PC-9 (cell line): ENCODE measurements around the gene CFAP73. TPM values are rescaled to one million over a fixed set of nuclear protein-coding genes. Genes with fewer than 3 reads are reported as not detected.

ENCODE experiments used
- Bru-seq: library from RNA; stranded (reverse); fragments of 400-500 nt; gene quantifications from one replicate; lab custom pipeline; 2021; lab: Mats Ljungman, UMichigan
- BruChase-seq, 2 experiments: library from RNA; stranded (reverse); fragments of 400-500 nt; gene quantifications; one replicate each; lab custom pipeline; 2021; lab: Mats Ljungman, UMichigan
- BruUV-seq: library from RNA; stranded (reverse); fragments of 400-500 nt; replicated peaks from 2 replicates; lab custom pipeline; 2021; lab: Mats Ljungman, UMichigan
- CTCF ChIA-PET: fragments of 300-600 bp; sonication (Branson Sonifier 250); formaldehyde crosslinking; loops from one replicate; lab custom pipeline; 2022; ENCODE audit warnings: antibody characterized with exemption; lab: Charles Lee
- POLR2A ChIA-PET: fragments of 300-600 bp; sonication (Branson Sonifier 250); formaldehyde crosslinking; loops from one replicate; lab custom pipeline; 2022; ENCODE audit warnings: antibody characterized with exemption; ENCODE audit not compliant: unreplicated experiment; lab: Charles Lee
- DNase-seq, 2 experiments: peaks; one replicate each; pipeline versions ENCODE4 v3.0.0 to v3.0.0-alpha.2; 2015 to 2022; ENCODE audit warnings: mixed read lengths in 1 of 2
- H2AFZ ChIP-seq: fragments of 200-600 bp; sonication (generic); 2 replicates; pipeline ENCODE4 v1.8.1; 2017; ENCODE audit warnings: antibody characterized with exemption
- H3F3A ChIP-seq: fragments of 200-600 bp; sonication (generic); 2 replicates; pipeline ENCODE4 v1.8.1; 2017; ENCODE audit warnings: antibody characterized with exemption, mild to moderate bottlenecking, low read depth; ENCODE audit not compliant: insufficient read depth
- H3K27ac ChIP-seq: fragments of 200-600 bp; sonication (generic); 2 replicates; pipeline ENCODE4 v1.6.1; 2016; ENCODE audit warnings: mixed run types
- H3K27me3 ChIP-seq: fragments of 200-600 bp; sonication (generic); 2 replicates; pipeline ENCODE4 v1.6.1; 2016; ENCODE audit warnings: low read depth, mixed run types; ENCODE audit not compliant: insufficient read depth
- H3K36me3 ChIP-seq: fragments of 200-600 bp; sonication (generic); 2 replicates; pipeline ENCODE4 v1.6.1; 2016; ENCODE audit warnings: low read depth, mixed run types
- H3K4me1 ChIP-seq: fragments of 200-600 bp; sonication (generic); replicated peaks from 2 replicates; pipeline ENCODE4 v1.6.1; 2016; ENCODE audit warnings: mixed run types; ENCODE audit not compliant: insufficient read depth
- H3K4me2 ChIP-seq: fragments of 200-600 bp; sonication (generic); 2 replicates; pipeline ENCODE4 v1.6.1; 2017; ENCODE audit warnings: mixed run types
- H3K4me3 ChIP-seq: fragments of 200-600 bp; sonication (generic); 2 replicates; pipeline ENCODE4 v1.6.1; 2016; ENCODE audit warnings: mixed run types
- H3K79me2 ChIP-seq: fragments of 200-600 bp; sonication (generic); 2 replicates; pipeline ENCODE4 v1.6.1; 2017; ENCODE audit warnings: low read depth, mixed run types
- H3K9me2 ChIP-seq: fragments of 200-600 bp; sonication (generic); 2 replicates; pipeline ENCODE4 v1.8.1; 2017; ENCODE audit warnings: mild to moderate bottlenecking; ENCODE audit not compliant: insufficient read depth
- H3K9me3 ChIP-seq: fragments of 200-600 bp; sonication (generic); 2 replicates; pipeline ENCODE4 v1.8.1; 2016; ENCODE audit warnings: low read depth; ENCODE audit not compliant: insufficient read depth
- H4K20me1 ChIP-seq: fragments of 200-600 bp; sonication (generic); 2 replicates; pipeline ENCODE4 v1.8.1; 2017; ENCODE audit not compliant: insufficient read depth
- EZH2 ChIP-seq: fragments of 200-600 bp; sonication (generic); IDR thresholded peaks from 2 replicates; pipeline ENCODE4 v1.8.0; 2017; ENCODE audit warnings: antibody characterized with exemption, low read depth
- intact Hi-C: fragments of 100-400 bp; cut with micrococcal nuclease; formaldehyde crosslinking; loops from one replicate; pipeline ENCODE4 v1.10.0; 2022; ENCODE audit not compliant: unreplicated experiment
- long read RNA-seq: library from polyadenylated mRNA; stranded (forward); transcript quantifications from one replicate; pipeline ENCODE4 v2.0.0, GENCODE V29; 2022
- total RNA-seq: library from RNA; stranded (reverse); gene quantifications from 2 replicates; pipeline ENCODE4 v1.2.3, GENCODE V29; 2021
- TF ChIP-seq, protein P1 (sequence below): fragments of 200-600 bp; sonication (generic); conservative IDR thresholded peaks from 2 replicates; pipeline ENCODE4 v1.6.1; 2017; ENCODE audit warnings: mixed run types, antibody characterized with exemption, mild to moderate bottlenecking, moderate library complexity

Gene CFAP73
- 1.3 and 1.9 TPM in 2 replicates for total RNA-seq
- percentile 31 among the genes with signal in this experiment for Bru-seq, nascent RNA
- BruChase-seq, experiment 1, labeled RNA remaining after a 2-hour chase = percentile 25 among the genes with signal in this experiment
- BruChase-seq, experiment 2, labeled RNA remaining after a 6-hour chase = percentile 24 among the genes with signal in this experiment
- long read RNA-seq, partial matches to known transcripts = 0 of 7 reads
- long read RNA-seq, other reads (novel, unspliced or antisense) = 7 of 7 reads

DNA sequence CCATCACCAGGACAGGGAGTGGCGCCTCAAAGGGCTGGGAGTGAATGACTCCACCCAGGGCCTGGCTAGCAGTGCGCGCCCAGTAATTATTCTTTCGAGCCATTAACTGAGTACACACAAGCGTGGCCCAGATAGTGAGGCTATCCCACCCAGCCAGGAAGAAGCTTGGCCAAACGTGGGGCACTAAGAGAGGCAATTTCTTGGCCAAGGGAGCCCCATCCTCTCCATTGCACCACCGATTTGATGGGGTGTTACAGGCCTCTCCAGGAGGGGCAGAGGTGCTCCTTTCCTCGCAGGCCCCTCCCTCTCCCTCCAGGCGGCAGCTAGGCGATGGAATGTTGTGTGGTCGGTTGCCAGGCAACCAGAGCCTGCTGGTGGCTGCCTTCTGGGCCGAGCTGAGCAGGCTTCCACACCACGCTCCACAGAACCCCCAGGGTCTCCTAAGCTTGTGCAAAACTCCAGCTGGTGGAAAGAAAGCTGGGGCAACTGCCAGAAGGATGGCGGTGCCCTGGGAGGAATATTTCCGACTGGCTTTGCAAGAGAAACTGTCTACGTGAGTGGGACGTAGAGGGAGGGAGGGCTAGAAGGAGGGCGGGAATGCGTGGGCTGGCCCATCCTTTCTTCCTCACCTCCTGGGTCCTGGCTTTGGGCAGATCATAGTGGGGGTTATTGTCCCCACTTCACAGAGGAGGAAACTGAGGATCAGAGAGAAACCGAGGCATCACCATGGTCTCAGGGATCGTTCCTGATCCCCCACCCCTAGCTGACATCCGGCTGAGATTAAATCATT is at the start of gene CFAP73:
TSS of gene CFAP73 (plus strand) at position 364 of the 790 bp plus-strand sequence. CDS start at position 498, 134 bp downstream.
- H3K36me3 ChIP-seq = no peaks in the 10 kb centered on the region
- H2AFZ ChIP-seq = no peak within 1 kb of the TSS
- no TSS peak for BruUV-seq

DNA sequence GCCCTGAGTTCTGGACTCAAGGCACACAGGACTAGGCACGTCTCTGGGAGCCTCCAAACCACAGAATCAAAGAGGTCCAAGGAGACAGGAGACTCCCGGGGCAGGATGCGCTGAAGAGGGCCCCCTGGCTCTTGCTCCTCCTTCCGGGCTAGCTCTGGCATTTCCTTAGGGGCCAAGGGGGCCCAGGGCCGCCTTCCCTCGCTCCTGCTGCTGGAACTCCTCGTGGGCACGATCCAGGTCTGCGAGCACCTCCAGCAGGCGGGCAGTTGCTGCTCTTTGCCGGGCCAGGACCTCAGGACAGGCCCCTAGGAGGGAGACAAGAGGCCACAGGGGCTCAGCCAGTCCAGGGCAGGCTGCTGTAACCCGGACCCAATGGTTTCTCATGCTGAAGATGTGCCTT is 49.8 kb upstream of the CFAP73 start:
- no peaks in the 10 kb centered on the region for H3K9me3 ChIP-seq
- H3K36me3 ChIP-seq = 0 out of 2 replicates have a peak, but pooled peaks cover 4% of the 10 kb centered on the region
- no peak for TF ChIP-seq EZH2
- TF ChIP-seq, protein P1, sequence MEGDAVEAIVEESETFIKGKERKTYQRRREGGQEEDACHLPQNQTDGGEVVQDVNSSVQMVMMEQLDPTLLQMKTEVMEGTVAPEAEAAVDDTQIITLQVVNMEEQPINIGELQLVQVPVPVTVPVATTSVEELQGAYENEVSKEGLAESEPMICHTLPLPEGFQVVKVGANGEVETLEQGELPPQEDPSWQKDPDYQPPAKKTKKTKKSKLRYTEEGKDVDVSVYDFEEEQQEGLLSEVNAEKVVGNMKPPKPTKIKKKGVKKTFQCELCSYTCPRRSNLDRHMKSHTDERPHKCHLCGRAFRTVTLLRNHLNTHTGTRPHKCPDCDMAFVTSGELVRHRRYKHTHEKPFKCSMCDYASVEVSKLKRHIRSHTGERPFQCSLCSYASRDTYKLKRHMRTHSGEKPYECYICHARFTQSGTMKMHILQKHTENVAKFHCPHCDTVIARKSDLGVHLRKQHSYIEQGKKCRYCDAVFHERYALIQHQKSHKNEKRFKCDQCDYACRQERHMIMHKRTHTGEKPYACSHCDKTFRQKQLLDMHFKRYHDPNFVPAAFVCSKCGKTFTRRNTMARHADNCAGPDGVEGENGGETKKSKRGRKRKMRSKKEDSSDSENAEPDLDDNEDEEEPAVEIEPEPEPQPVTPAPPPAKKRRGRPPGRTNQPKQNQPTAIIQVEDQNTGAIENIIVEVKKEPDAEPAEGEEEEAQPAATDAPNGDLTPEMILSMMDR = no peak
- POLR2A ChIA-PET = no interaction called here
- intact Hi-C loops = loop anchor here (2.0 to 5.0 kb wide), 3 partner anchors 38 to 75 kb away; partner anchors contain the start of gene RASAL1
- H3K27ac ChIP-seq = no peak overlapping the region
- peaks cover 16% of the 10 kb centered on the region; the same call in 1 of the 2 replicates for H3F3A ChIP-seq
- H3K9me2 ChIP-seq = no peaks in the 10 kb centered on the region
- H3K27me3 ChIP-seq = no peaks in the 10 kb centered on the region
- H3K4me2 ChIP-seq = no peak overlapping the region
- no peak overlapping the region for H2AFZ ChIP-seq
- BruUV-seq = no TSS peak
- no peaks in the 10 kb centered on the region for H3K79me2 ChIP-seq
- H3K4me1 ChIP-seq = 0 out of 2 replicates have a peak, but pooled peaks cover 4% of the 10 kb centered on the region
- H3K4me3 ChIP-seq = no peak overlapping the region
- H4K20me1 ChIP-seq = no peaks in the 10 kb centered on the region
- CTCF ChIA-PET = no interaction called here
- DNase-seq = no peak

More for the DNA sequence above, at the start of gene CFAP73:
- POLR2A ChIA-PET = interaction anchor here (0.7 kb wide), 1 partner anchor 273 kb away, joined by 3 read pairs; the partner anchor contains the start of gene SDSL
- H3F3A ChIP-seq = peaks cover 12% of the 10 kb centered on the region; the same call in 1 of the 2 replicates
- no peaks in the 10 kb centered on the region for H4K20me1 ChIP-seq
- no peaks in the 10 kb centered on the region for H3K9me2 ChIP-seq
- peaks cover 18% of the 10 kb centered on the region; the same call in 1 of the 2 replicates for H3K4me1 ChIP-seq
- peak within 1 kb of the TSS; percentile 47 for H3K4me2 ChIP-seq
- no peaks in the 10 kb centered on the region for H3K9me3 ChIP-seq
- intact Hi-C loops = loop anchor here (10.0 kb wide), 1 partner anchor 245 kb away; the partner anchor contains the start of gene OAS1
- no peak within 1 kb of the TSS for H3K27ac ChIP-seq
- peak; percentile 75 to 89 for DNase-seq
- no peaks in the 10 kb centered on the region for H3K79me2 ChIP-seq
- no peaks in the 10 kb centered on the region for H3K27me3 ChIP-seq
- H3K4me3 ChIP-seq = no peak within 1 kb of the TSS
- CTCF ChIA-PET = interaction anchor here (0.5 to 1.1 kb wide), 3 partner anchors 14 to 276 kb away, joined by 3 to 7 read pairs (median 5); partner anchors contain the start of gene RASAL1
- TF ChIP-seq, protein P1 = no peak
- no peak for TF ChIP-seq EZH2

DNA sequence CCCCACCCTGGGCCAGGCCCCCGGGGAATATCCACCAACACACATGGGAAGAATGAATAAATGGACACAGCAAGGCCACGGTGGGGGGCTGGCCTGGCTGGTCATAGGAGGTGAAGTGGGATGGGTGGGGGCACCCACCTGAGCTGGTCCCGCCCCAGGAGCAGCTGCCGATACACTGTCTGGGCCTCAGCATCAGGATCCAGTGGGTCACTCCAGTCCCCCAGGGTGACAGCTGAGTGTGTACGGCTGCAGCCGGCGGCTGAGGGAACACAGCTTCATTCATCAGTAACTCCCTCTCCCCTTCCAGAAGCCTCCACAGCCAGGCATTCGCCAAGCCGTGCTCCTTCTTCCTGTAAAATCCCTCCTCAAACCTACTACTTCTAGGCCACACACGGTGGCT is 47.8 kb upstream of the CFAP73 start:
- H3K9me2 ChIP-seq = no peaks in the 10 kb centered on the region
- DNase-seq = no peak
- POLR2A ChIA-PET = no interaction called here
- no peaks in the 10 kb centered on the region for H3K27me3 ChIP-seq
- no peak overlapping the region for H3K4me3 ChIP-seq
- no TSS peak for BruUV-seq
- no peaks in the 10 kb centered on the region for H3K9me3 ChIP-seq
- H3K4me1 ChIP-seq = 0 out of 2 replicates have a peak, but pooled peaks cover 4% of the 10 kb centered on the region
- H4K20me1 ChIP-seq = no peaks in the 10 kb centered on the region
- H3K4me2 ChIP-seq = no peak overlapping the region
- H3K79me2 ChIP-seq = no peaks in the 10 kb centered on the region
- H3F3A ChIP-seq = peaks cover 16% of the 10 kb centered on the region; the same call in 1 of the 2 replicates
- TF ChIP-seq, protein P1 = no peak
- no peak for TF ChIP-seq EZH2
- H3K27ac ChIP-seq = no peak overlapping the region
- 0 out of 2 replicates have a peak, but pooled peaks cover 4% of the 10 kb centered on the region for H3K36me3 ChIP-seq
- intact Hi-C loops = no loop called here
- no peak overlapping the region for H2AFZ ChIP-seq
- CTCF ChIA-PET = no interaction called here
